OCI-LY7 (cell line): ENCODE data around the gene C3orf33. TPM values are rescaled to one million over a fixed set of nuclear protein-coding genes. Genes with fewer than 3 reads are reported as not detected.
"Not testable (repeated sequence)": the region's sequence is repeated elsewhere in the genome, so short reads cannot be mapped to it uniquely, and the experiment has no call there.

Experiments used
- BruUV-seq: library from RNA; stranded (reverse); fragments of 400-500 nt; replicated peaks from 2 replicates; lab custom pipeline; 2021; lab: Mats Ljungman, UMichigan
- CTCF ChIA-PET: fragments of 300-600 bp; sonication (Branson Sonifier 250); formaldehyde crosslinking; loops from one replicate; lab custom pipeline; 2022; ENCODE audit warnings: antibody characterized with exemption; ENCODE audit not compliant: unreplicated experiment; lab: Charles Lee
- POLR2A ChIA-PET: fragments of 300-600 bp; sonication (Branson Sonifier 250); formaldehyde crosslinking; loops from one replicate; lab custom pipeline; 2022; ENCODE audit warnings: antibody characterized with exemption; lab: Charles Lee
- DNase-seq: peaks from one replicate; pipeline ENCODE4 v3.0.0-alpha.2; 2015; ENCODE audit warnings: low spot score
- H2AFZ ChIP-seq: fragments of 200-600 bp; sonication (generic), shearing (Covaris generic); 2 replicates; pipeline ENCODE4 v1.6.1; 2014; ENCODE audit warnings: mild to moderate bottlenecking, antibody characterized with exemption, low read length, moderate library complexity
- H3K27ac ChIP-seq: fragments of 200-600 bp; sonication (generic); 2 replicates; pipeline ENCODE4 v1.5.1; 2014; ENCODE audit warnings: mixed run types, low read depth, mild to moderate bottlenecking, moderate library complexity, low read length, inconsistent platforms; ENCODE audit not compliant: poor library complexity, severe bottlenecking
- H3K36me3 ChIP-seq: fragments of 200-600 bp; sonication (generic); 2 replicates; pipeline ENCODE4 v1.6.1; 2014; ENCODE audit warnings: mild to moderate bottlenecking, antibody characterized with exemption, low read length, moderate library complexity, mixed read lengths; ENCODE audit not compliant: insufficient read depth
- H3K4me1 ChIP-seq: fragments of 200-600 bp; sonication (generic); 2 replicates; pipeline ENCODE4 v1.5.1; 2014; ENCODE audit warnings: mild to moderate bottlenecking, low read length; ENCODE audit not compliant: insufficient read depth, poor library complexity, severe bottlenecking
- H3K4me2 ChIP-seq: fragments of 200-600 bp; sonication (generic); 2 replicates; pipeline ENCODE4 v1.6.1; 2014; ENCODE audit warnings: mild to moderate bottlenecking, low read length
- H3K4me3 ChIP-seq: fragments of 200-600 bp; sonication (generic); 2 replicates; pipeline ENCODE4 v1.5.1; 2014; ENCODE audit warnings: mild to moderate bottlenecking, low read depth, low read length; ENCODE audit not compliant: poor library complexity, severe bottlenecking
- H3K79me2 ChIP-seq: fragments of 200-600 bp; sonication (generic); 2 replicates; pipeline ENCODE4 v1.6.1; 2016; ENCODE audit warnings: low read depth, mild to moderate bottlenecking, low read length, moderate library complexity, mixed read lengths; ENCODE audit not compliant: insufficient read depth
- H3K9me2 ChIP-seq: fragments of 200-600 bp; sonication (generic); 2 replicates; pipeline ENCODE4 v1.6.1; 2016; ENCODE audit warnings: mild to moderate bottlenecking, low read length, mixed read lengths; ENCODE audit not compliant: insufficient read depth
- H3K9me3 ChIP-seq: fragments of 200-600 bp; sonication (generic); 2 replicates; pipeline ENCODE4 v1.6.1; 2014; ENCODE audit warnings: mild to moderate bottlenecking, mixed run types, low read length, mixed read lengths
- H4K20me1 ChIP-seq: fragments of 200-600 bp; sonication (generic); 2 replicates; pipeline ENCODE4 v1.6.1; 2014; ENCODE audit warnings: mild to moderate bottlenecking, antibody characterized with exemption, low read length, moderate library complexity, mixed read lengths; ENCODE audit not compliant: insufficient read depth
- CTCF ChIP-seq: fragments of 200-600 bp; sonication (generic); conservative IDR thresholded peaks from 2 replicates; pipeline ENCODE4 v1.5.1; 2014; ENCODE audit warnings: mild to moderate bottlenecking, antibody characterized with exemption, low read length, moderate library complexity, mixed read lengths
- EZH2phosphoT487 ChIP-seq: fragments of 200-600 bp; sonication (generic); IDR thresholded peaks from 2 replicates; pipeline ENCODE4 v1.6.1; 2018; ENCODE audit warnings: low read depth, borderline replicate concordance, mild to moderate bottlenecking, mixed run types, antibody characterized with exemption, low read length, moderate library complexity, mixed read lengths
- intact Hi-C: fragments of 100-400 bp; cut with micrococcal nuclease; formaldehyde crosslinking; loops from one replicate; pipeline ENCODE4 v1.10.0; 2022; ENCODE audit not compliant: unreplicated experiment
- total RNA-seq, 2 experiments: library from RNA; depleted of rRNA in 1 of 2; stranded (reverse); fragments of >200 nt in 1 of 2; shearing (Covaris generic) in 1 of 2; gene quantifications; 2 replicates each; pipeline ENCODE4 v1.2.3, GENCODE V29; 2014 to 2022

Gene C3orf33
- total RNA-seq, 2 experiments from 2014 or later = 0.38 to 0.40 TPM

GRCh38 chr3:155835341-155836071 lies 29.4 kb upstream of the C3orf33 start:
- ChIA-PET POLR2A (interaction anchor here (0.6 kb wide), 1 partner anchor 733 kb away, joined by 4 read pairs; no protein-coding TSS in a partner anchor), CTCF (no interaction called here)
- Histone ChIP-seq H3K9me3 (no peaks in the 10 kb centered on the region), H3K4me2 (no peak overlapping the region), H3K9me2 (no peaks in the 10 kb centered on the region), H3K4me1 (no peaks in the 10 kb centered on the region), H3K4me3 (no peak overlapping the region), H3K36me3 (peaks cover 38% of the 10 kb centered on the region), H3K79me2 (peaks cover 8% of the 10 kb centered on the region; the same call in 1 of the 2 replicates), H3K27ac (no peak overlapping the region), H4K20me1 (no peaks in the 10 kb centered on the region), H2AFZ (no peak overlapping the region)
- no peak for DNase-seq
- TF ChIP-seq EZH2phosphoT487 (no peak), CTCF (no peak)
- intact Hi-C loops = no loop called here
- no TSS peak for BruUV-seq

- H3K36me3 ChIP-seq = peaks cover 47% of the 10 kb centered on the region
- H3K9me3 ChIP-seq, H3K4me1 ChIP-seq, H3K27ac ChIP-seq, intact Hi-C loops, BruUV-seq, H3K4me3 ChIP-seq, DNase-seq, H3K4me2 ChIP-seq, H4K20me1 ChIP-seq, H3K79me2 ChIP-seq, CTCF ChIA-PET, H2AFZ ChIP-seq, H3K9me2 ChIP-seq: not testable (repeated sequence)
- POLR2A ChIA-PET = interaction anchor here (1.0 to 1.4 kb wide), 2 partner anchors 44 to 62 kb away, joined by 3 to 5 read pairs; no protein-coding TSS in a partner anchor
Observed at GRCh38 chr3:155828490-155829098, 22.5 kb upstream of the C3orf33 start.

GRCh38 chr3:155815030-155815545 lies 9.0 kb upstream of the C3orf33 start:
- ChIA-PET CTCF (no interaction called here), POLR2A (no interaction called here)
- Histone ChIP-seq H3K4me2 (no peak overlapping the region), H3K9me2 (no peaks in the 10 kb centered on the region), H3K4me3 (no peak overlapping the region), H3K36me3 (no peaks in the 10 kb centered on the region), H3K9me3 (no peaks in the 10 kb centered on the region), H3K27ac (no peak overlapping the region), H2AFZ (no peak overlapping the region), H4K20me1 (no peaks in the 10 kb centered on the region), H3K4me1 (no peaks in the 10 kb centered on the region), H3K79me2 (no peaks in the 10 kb centered on the region)
- BruUV-seq = no TSS peak
- intact Hi-C loops = no loop called here
- no peak for DNase-seq
- TF ChIP-seq EZH2phosphoT487 (no peak), CTCF (no peak)

- BruUV-seq, H3K79me2 ChIP-seq, CTCF ChIA-PET, H2AFZ ChIP-seq, H3K9me2 ChIP-seq, POLR2A ChIA-PET, H3K4me1 ChIP-seq, intact Hi-C loops, H3K27ac ChIP-seq, H3K36me3 ChIP-seq, DNase-seq, H3K9me3 ChIP-seq, H3K4me2 ChIP-seq, H4K20me1 ChIP-seq, H3K4me3 ChIP-seq: not testable (repeated sequence)
Observed at GRCh38 chr3:155813224-155813623, 7.1 kb upstream of the C3orf33 start.
